Endothelial cell (in vitro differentiated cells): ENCODE results near the gene SKAP1. TPM values are rescaled to one million over a fixed set of nuclear protein-coding genes. Genes with fewer than 3 reads are reported as not detected.

Experiments
- DNase-seq: peaks from one replicate; pipeline ENCODE4 v3.0.0; 2021; ENCODE audit warnings: low spot score
- H3K27ac Mint-ChIP-seq: one replicate; pipeline ENCODE4 v1.8.0; 2021; ENCODE audit warnings: mixed read lengths, inconsistent platforms; ENCODE audit not compliant: unreplicated experiment
- H3K27me3 Mint-ChIP-seq: one replicate; pipeline ENCODE4 v1.8.0; 2021; ENCODE audit warnings: mild to moderate bottlenecking, moderate library complexity, mixed read lengths, inconsistent platforms; ENCODE audit not compliant: unreplicated experiment
- H3K36me3 Mint-ChIP-seq: one replicate; pipeline ENCODE4 v1.8.0; 2021; ENCODE audit warnings: mild to moderate bottlenecking, low read depth, mixed read lengths, inconsistent platforms; ENCODE audit not compliant: unreplicated experiment
- H3K4me1 Mint-ChIP-seq: one replicate; pipeline ENCODE4 v1.8.0; 2021; ENCODE audit warnings: mild to moderate bottlenecking, mixed read lengths, inconsistent platforms; ENCODE audit not compliant: unreplicated experiment
- H3K4me3 Mint-ChIP-seq: one replicate; pipeline ENCODE4 v1.8.0; 2021; ENCODE audit warnings: mild to moderate bottlenecking, mixed read lengths, inconsistent platforms; ENCODE audit not compliant: unreplicated experiment
- H3K9me3 Mint-ChIP-seq: one replicate; pipeline ENCODE4 v1.8.0; 2021; ENCODE audit warnings: mixed read lengths, inconsistent platforms; ENCODE audit not compliant: unreplicated experiment
- CTCF ChIP-seq: fragments of 200-600 bp; sonication (generic); IDR thresholded peaks from one replicate; pipeline ENCODE4 v1.5.0; 2021; ENCODE audit warnings: antibody characterized with exemption; ENCODE audit not compliant: unreplicated experiment
- total RNA-seq: library from RNA; stranded (reverse); fragmentation: NEBNext Ultra II Directional; extraction: Animal tissue kit (Norgen Biotek cat#: 25700); gene quantifications from one replicate; pipeline ENCODE4 v1.2.1, GENCODE V29; 2021; ENCODE audit not compliant: unreplicated experiment

SKAP1 gene
- total RNA-seq, 1 donor from 2014 or later: 2.1 TPM

DNA sequence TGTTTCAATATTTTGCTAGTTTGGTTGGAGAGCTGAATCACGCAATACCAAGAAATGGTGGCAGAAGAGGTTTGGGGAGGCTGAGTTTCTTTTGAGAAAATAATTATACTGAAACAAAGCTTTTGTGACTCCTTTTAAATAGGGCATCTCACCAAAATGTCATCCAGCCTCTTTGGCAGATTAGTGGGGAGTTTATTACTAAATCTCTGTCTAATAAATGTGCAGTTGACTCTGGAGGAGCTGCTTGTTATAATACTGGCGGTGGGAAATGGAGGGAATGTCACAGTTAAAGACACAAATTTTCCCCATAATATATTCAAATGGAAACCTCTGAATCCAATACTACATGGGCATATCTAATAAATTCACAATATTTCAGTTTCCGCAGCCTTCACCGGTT lies 277.7 kb downstream of the SKAP1 start:
- no peaks in the 10 kb centered on the region for H3K9me3 Mint-ChIP-seq
- no peak overlapping the region for H3K4me3 Mint-ChIP-seq
- no peak overlapping the region for H3K27ac Mint-ChIP-seq
- peaks cover 8% of the 10 kb centered on the region for H3K4me1 Mint-ChIP-seq
- no peak for DNase-seq
- no peak for TF ChIP-seq CTCF
- H3K36me3 Mint-ChIP-seq: no peaks in the 10 kb centered on the region
- H3K27me3 Mint-ChIP-seq: no peaks in the 10 kb centered on the region

DNA sequence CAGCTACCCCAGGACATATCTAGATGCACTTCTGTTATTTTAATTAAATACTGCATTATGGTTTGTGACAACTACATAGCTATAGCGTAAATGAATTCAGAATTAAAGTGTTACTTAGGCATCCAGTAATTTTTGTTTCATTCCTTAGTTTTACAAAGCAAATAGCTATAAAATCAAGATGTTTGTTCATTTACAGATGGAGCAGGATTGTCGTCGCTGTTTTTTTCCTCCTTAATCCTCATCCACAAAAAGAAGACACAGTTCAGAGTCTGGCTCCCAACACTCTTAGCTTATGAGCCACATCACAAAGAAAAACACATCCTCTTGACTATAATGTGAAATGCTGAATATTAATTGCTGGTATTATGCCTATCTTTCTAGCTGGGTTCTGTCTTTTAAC lies 278.8 kb downstream of the SKAP1 start:
- peaks cover 4% of the 10 kb centered on the region for H3K4me1 Mint-ChIP-seq
- H3K9me3 Mint-ChIP-seq: no peaks in the 10 kb centered on the region
- H3K27ac Mint-ChIP-seq: no peak overlapping the region
- TF ChIP-seq CTCF: no peak
- H3K36me3 Mint-ChIP-seq: no peaks in the 10 kb centered on the region
- no peak for DNase-seq
- H3K27me3 Mint-ChIP-seq: no peaks in the 10 kb centered on the region
- no peak overlapping the region for H3K4me3 Mint-ChIP-seq

DNA sequence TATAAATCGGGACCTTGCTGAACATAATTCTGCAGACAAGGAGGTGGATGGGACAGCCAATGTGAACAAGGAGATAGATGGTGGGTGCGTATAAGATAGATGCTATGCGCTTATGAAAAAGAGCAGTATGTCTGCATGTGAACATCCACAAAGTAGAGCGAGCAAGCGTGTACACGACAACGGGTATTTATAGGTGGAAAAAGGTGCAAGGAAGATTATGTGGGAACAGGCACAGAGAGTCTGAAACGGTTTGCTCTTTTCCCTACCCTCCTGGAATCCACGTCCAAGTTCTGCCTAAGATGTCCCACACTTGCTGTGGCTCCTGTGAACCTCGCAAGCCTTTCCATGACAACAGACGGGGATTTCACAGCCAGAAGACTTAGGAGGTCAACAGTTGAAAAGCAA lies 279.4 kb downstream of the SKAP1 start:
- Mint-ChIP-seq H3K27ac (no peak overlapping the region), H3K4me1 (no peaks in the 10 kb centered on the region), H3K36me3 (no peaks in the 10 kb centered on the region), H3K9me3 (no peaks in the 10 kb centered on the region), H3K27me3 (no peaks in the 10 kb centered on the region), H3K4me3 (no peak overlapping the region)
- no peak for DNase-seq
- no peak for TF ChIP-seq CTCF

DNA sequence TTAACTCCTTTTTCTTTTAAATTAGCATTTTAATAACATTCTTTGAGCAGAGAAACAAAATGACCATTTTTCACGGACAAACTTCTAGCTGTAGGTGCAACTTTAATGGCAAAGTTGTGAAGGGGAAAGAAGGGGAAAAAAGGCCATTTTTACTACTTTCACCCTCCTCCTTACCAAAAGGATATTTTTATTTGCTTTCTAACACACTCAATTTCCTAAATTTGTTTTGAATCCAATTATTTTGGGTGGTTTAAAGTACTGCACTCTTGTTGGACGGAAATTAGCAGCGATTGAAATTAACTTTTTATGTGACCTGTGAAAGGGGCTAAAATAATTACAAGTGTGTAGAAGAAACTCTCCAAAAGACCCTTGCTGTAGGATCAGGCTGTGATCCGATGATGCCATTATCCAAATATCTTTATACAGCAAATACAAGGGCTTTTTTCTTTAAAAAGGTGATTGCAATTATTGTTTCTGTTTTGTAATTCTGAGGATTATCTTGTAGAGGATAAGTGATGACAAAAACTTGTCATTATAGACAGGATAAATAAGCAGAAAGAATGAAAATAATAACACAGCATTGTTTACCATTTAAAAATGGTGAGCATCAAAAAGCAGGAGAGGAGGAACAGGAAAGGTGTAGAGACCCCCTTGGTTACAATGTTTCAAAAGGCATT lies 280.1 kb downstream of the SKAP1 start:
- no peaks in the 10 kb centered on the region for H3K9me3 Mint-ChIP-seq
- H3K27ac Mint-ChIP-seq: no peak overlapping the region
- no peaks in the 10 kb centered on the region for H3K4me1 Mint-ChIP-seq
- no peaks in the 10 kb centered on the region for H3K27me3 Mint-ChIP-seq
- no peak for TF ChIP-seq CTCF
- no peaks in the 10 kb centered on the region for H3K36me3 Mint-ChIP-seq
- no peak for DNase-seq
- H3K4me3 Mint-ChIP-seq: no peak overlapping the region

DNA sequence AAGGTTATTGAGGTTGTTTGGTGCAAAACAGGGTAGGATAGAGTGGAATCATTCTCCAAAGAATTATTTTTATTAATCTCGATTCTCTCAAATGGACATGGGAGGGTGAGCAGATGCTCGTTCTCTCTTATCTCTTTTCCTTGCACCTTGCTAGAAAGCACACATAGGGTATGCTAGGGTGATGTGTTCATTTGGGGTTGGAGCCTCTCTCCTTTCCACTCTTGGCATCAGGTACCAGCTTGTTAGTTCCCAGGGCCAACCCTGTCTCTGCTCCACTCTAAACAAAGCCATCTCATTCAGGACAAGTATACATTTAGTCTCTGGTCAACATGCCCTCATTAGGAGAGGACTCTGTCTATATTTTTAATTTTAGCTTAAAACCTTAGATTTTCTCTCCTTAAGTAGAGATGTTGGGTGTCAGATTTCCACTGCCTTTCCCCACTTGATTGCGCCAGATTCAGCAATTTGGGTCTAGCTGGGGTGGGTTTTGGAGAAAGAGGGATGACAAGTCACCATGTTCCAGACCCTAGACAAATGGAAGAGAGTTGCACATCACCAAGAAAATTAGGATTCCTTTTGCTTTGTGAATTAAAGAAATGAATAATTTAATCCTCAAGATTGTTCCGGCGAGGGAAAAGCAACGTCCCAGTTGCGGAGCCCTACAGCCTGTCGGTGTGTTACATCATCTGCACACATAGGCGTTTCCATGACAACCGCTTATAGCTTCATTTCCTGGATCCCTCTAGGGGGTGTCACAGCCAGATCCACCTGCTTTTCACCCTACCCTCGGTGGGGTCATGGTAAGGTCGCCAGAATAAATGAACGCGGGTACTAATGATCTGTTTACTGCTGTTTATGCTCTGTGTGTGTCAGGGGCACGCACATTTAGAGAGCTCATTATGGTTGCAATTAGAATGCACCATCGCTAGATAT lies 280.9 kb downstream of the SKAP1 start:
- no peak for TF ChIP-seq CTCF
- peak; percentile 16 for DNase-seq
- no peak overlapping the region for H3K27ac Mint-ChIP-seq
- H3K4me3 Mint-ChIP-seq: no peak overlapping the region
- no peaks in the 10 kb centered on the region for H3K4me1 Mint-ChIP-seq
- H3K9me3 Mint-ChIP-seq: no peaks in the 10 kb centered on the region
- no peaks in the 10 kb centered on the region for H3K36me3 Mint-ChIP-seq
- H3K27me3 Mint-ChIP-seq: no peaks in the 10 kb centered on the region
